Liver (tissue), 9 donors: ENCODE data around the gene COP1. TPM values are rescaled to one million over a fixed set of nuclear protein-coding genes. Genes with fewer than 3 reads are reported as not detected.

Experiments
- DNase-seq: peaks from one replicate; pipeline ENCODE4 v3.0.0-alpha.2; 2017; ENCODE audit warnings: low spot score
- H3K27ac ChIP-seq, 2 donors: one replicate each; pipeline ENCODE4 v1.7.0; 2013; ENCODE audit warnings: inconsistent platforms in 2 of 2, low read length in 2 of 2, control low read depth in 1 of 2, low read depth in 1 of 2, mild to moderate bottlenecking in 1 of 2
- H3K27me3 ChIP-seq, 4 donors: one replicate each; pipeline versions ENCODE4 v1.6.1 to v1.7.0; 2013; ENCODE audit warnings: low read length in 3 of 4, inconsistent platforms in 1 of 4, mild to moderate bottlenecking in 1 of 4, moderate library complexity in 1 of 4; ENCODE audit not compliant: control insufficient read depth in 4 of 4, insufficient read depth in 4 of 4
- H3K36me3 ChIP-seq, 4 donors: one replicate each; pipeline versions ENCODE4 v1.6.1 to v1.7.0; 2013; ENCODE audit warnings: low read length in 3 of 4, mild to moderate bottlenecking in 3 of 4, low read depth in 1 of 4, moderate library complexity in 1 of 4; ENCODE audit not compliant: control insufficient read depth in 4 of 4, insufficient read depth in 3 of 4
- H3K4me1 ChIP-seq, 4 donors: one replicate each; pipeline versions ENCODE4 v1.6.1 to v1.7.0; 2013; ENCODE audit warnings: low read length in 3 of 4, mild to moderate bottlenecking in 3 of 4, moderate library complexity in 1 of 4; ENCODE audit not compliant: control insufficient read depth in 4 of 4, insufficient read depth in 4 of 4
- H3K4me3 ChIP-seq, 3 donors: one replicate each; pipeline versions ENCODE4 v1.6.1 to v1.7.0; 2013; ENCODE audit warnings: low read length in 3 of 3, control low read depth in 1 of 3, low read depth in 1 of 3, mild to moderate bottlenecking in 1 of 3
- H3K9ac ChIP-seq, 2 donors: one replicate each; pipeline ENCODE4 v1.7.0; 2013; ENCODE audit warnings: low read length in 2 of 2, mild to moderate bottlenecking in 2 of 2, moderate library complexity in 2 of 2, control low read depth in 1 of 2, low read depth in 1 of 2
- H3K9me3 ChIP-seq, 4 donors: one replicate each; pipeline versions ENCODE4 v1.6.1 to v1.7.0; 2013; ENCODE audit warnings: low read length in 3 of 4; ENCODE audit not compliant: control insufficient read depth in 4 of 4
- ATF3 ChIP-seq: IDR thresholded peaks from 2 replicates; pipeline ENCODE4 v1.6.1; 2016; ENCODE audit warnings: antibody characterized with exemption
- CTCF ChIP-seq: fragments of 150-350 bp; IDR thresholded peaks from 2 replicates; pipeline ENCODE4 v1.5.1; 2017; ENCODE audit warnings: improper control_type of control experiment, low read depth, low read length; ENCODE audit not compliant: missing input control
- EGR1 ChIP-seq, 2 donors: IDR thresholded peaks; 2 replicates each; pipeline ENCODE4 v1.6.1; 2016 to 2018; ENCODE audit warnings: antibody characterized with exemption in 2 of 2, low read depth in 2 of 2
- FOXA1 ChIP-seq: IDR thresholded peaks from 2 replicates; pipeline ENCODE4 v1.6.1; 2016; ENCODE audit warnings: antibody characterized with exemption
- FOXA2 ChIP-seq: IDR thresholded peaks from 2 replicates; pipeline ENCODE4 v1.6.1; 2016; ENCODE audit warnings: antibody characterized with exemption
- GABPA ChIP-seq, 2 donors: IDR thresholded peaks in 1 of 2; conservative IDR thresholded peaks in 1 of 2; 2 replicates each; pipeline ENCODE4 v1.6.1; 2016; ENCODE audit warnings: antibody characterized with exemption in 2 of 2, mild to moderate bottlenecking in 1 of 2, moderate library complexity in 1 of 2
- HNF4A ChIP-seq, 2 donors: conservative IDR thresholded peaks; 2 replicates each; pipeline ENCODE4 v1.6.1; 2016; ENCODE audit warnings: antibody characterized with exemption in 2 of 2, mild to moderate bottlenecking in 2 of 2
- HNF4G ChIP-seq: IDR thresholded peaks from 2 replicates; pipeline ENCODE4 v1.6.1; 2016; ENCODE audit warnings: antibody characterized with exemption
- JUND ChIP-seq, 2 donors: IDR thresholded peaks; 2 replicates each; pipeline ENCODE4 v1.6.1; 2016; ENCODE audit warnings: antibody characterized with exemption in 2 of 2
- NR2F2 ChIP-seq: IDR thresholded peaks from 2 replicates; pipeline ENCODE4 v1.6.1; 2016; ENCODE audit warnings: antibody characterized with exemption
- RAD21 ChIP-seq, 2 donors: IDR thresholded peaks; 2 replicates each; pipeline ENCODE4 v1.6.1; 2016; ENCODE audit warnings: antibody characterized with exemption in 2 of 2, mild to moderate bottlenecking in 2 of 2
- REST ChIP-seq: IDR thresholded peaks from 2 replicates; pipeline ENCODE4 v1.6.1; 2016; ENCODE audit warnings: antibody characterized with exemption, mild to moderate bottlenecking
- RXRA ChIP-seq, 2 donors: IDR thresholded peaks; 2 replicates each; pipeline ENCODE4 v1.6.1; 2017 to 2018; ENCODE audit warnings: antibody characterized with exemption in 2 of 2, mild to moderate bottlenecking in 1 of 2
- SP1 ChIP-seq: IDR thresholded peaks from 2 replicates; pipeline ENCODE4 v1.6.1; 2018; ENCODE audit warnings: antibody characterized with exemption, mild to moderate bottlenecking
- TAF1 ChIP-seq: conservative IDR thresholded peaks from 2 replicates; pipeline ENCODE4 v1.6.1; 2016; ENCODE audit warnings: antibody characterized with exemption, mild to moderate bottlenecking
- YY1 ChIP-seq: IDR thresholded peaks from 2 replicates; pipeline ENCODE4 v1.6.1; 2016; ENCODE audit warnings: antibody characterized with exemption, mild to moderate bottlenecking
- ZBTB33 ChIP-seq: IDR thresholded peaks from 2 replicates; pipeline ENCODE4 v1.6.1; 2016; ENCODE audit warnings: antibody characterized with exemption
- WGBS: extraction: QIAGEN DNeasy Blood & Tissue Kit; methylation state at CpG from one replicate; pipeline ENCODE4 v1.1.7; 2013; 5-methylcytosine and 5-hydroxymethylcytosine counted together
- polyA plus RNA-seq, 2 donors: library from polyadenylated mRNA; stranded (reverse) in 1 of 2; unstranded in 1 of 2; fragments of 200-250 nt in 1 of 2; fragments of >200 nt in 1 of 2; fragmentation: Nextera tagmentation in 1 of 2; extraction: Ambion mirVana in 1 of 2; gene quantifications; one replicate each; pipeline versions ENCODE4 v1.2.1 to v1.2.3, GENCODE V29; 2013 to 2015
- total RNA-seq, 2 donors: library from RNA; depleted of rRNA; stranded (reverse); fragments of >200 nt; gene quantifications; one replicate each; pipeline ENCODE4 v1.2.3, GENCODE V29; 2014
- TF ChIP-seq, protein P1 (sequence below): IDR thresholded peaks from 2 replicates; pipeline ENCODE4 v1.6.1; 2016; ENCODE audit warnings: antibody characterized with exemption
- donor health status: healthy.
- donor health status: healthy.
- donor health status: healthy.
- donor health status: healthy.
- donor health status: healthy.

The COP1 gene
- total and polyA plus RNA-seq, 4 donors = 14.7 to 35.7 (median 22.5) TPM

GRCh38 chr1:175920381-175920780 lies 286.7 kb downstream of the COP1 start:
- Histone ChIP-seq H3K9ac (no peak overlapping the region), H3K4me1 (no peaks in the 10 kb centered on the region), H3K4me3 (no peak overlapping the region), H3K36me3 (no peaks in the 10 kb centered on the region), H3K27ac (no peak overlapping the region), H3K9me3 (no peaks in the 10 kb centered on the region), H3K27me3 (no peaks in the 10 kb centered on the region)
- WGBS = 72% methylated on average over 4 of the region's 4 CpGs
- TF ChIP-seq GABPA (IDR thresholded peaks at IDR 0.05 in 1 of 2, conservative IDR thresholded peaks at IDR 0.05 in 1 of 2) (no peak), FOXA1 (no peak), YY1 (no peak), TAF1 (no peak), RAD21 (IDR thresholded peaks at IDR 0.05) (no peak), CTCF (no peak), RXRA (IDR thresholded peaks at IDR 0.05) (no peak), JUND (IDR thresholded peaks at IDR 0.05) (no peak), FOXA2 (no peak), HNF4A (conservative IDR thresholded peaks at IDR 0.05) (no peak), NR2F2 (no peak), ZBTB33 (no peak), ATF3 (no peak), SP1 (no peak), HNF4G (no peak), REST (no peak), EGR1 (IDR thresholded peaks at IDR 0.05; ENCODE audit: low read depth in 2 of 2) (no peak)
- TF ChIP-seq, protein P1, sequence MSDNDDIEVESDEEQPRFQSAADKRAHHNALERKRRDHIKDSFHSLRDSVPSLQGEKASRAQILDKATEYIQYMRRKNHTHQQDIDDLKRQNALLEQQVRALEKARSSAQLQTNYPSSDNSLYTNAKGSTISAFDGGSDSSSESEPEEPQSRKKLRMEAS = no peak
- no peak for DNase-seq
